GM12878 (cell line): Measurements from ENCODE around the gene FBXL12. TPM values are rescaled to one million over a fixed set of nuclear protein-coding genes. Genes with fewer than 3 reads are reported as not detected.
A peak's percentile ranks its signal among the peaks of the same experiment; 100 is the strongest.

Source experiments
- ATAC-seq: fragments of 200-7000 bp; cut with Tn5 transposase; 3 replicates; pipeline ENCODE4 v1.9.1; 2020; ENCODE audit warnings: mild to moderate bottlenecking, moderate library complexity
- BruUV-seq: library from RNA; stranded (reverse); fragments of 400-500 nt; replicated peaks from 2 replicates; lab custom pipeline; 2021; lab: Mats Ljungman, UMichigan
- CTCF ChIA-PET: fragments of 300-600 bp; sonication (Branson Sonifier 250); formaldehyde crosslinking; extraction: SDS; loops from one replicate; lab custom pipeline; 2021; ENCODE audit warnings: inconsistent platforms; lab: Yijun Ruan, JAX
- POLR2A ChIA-PET: fragments of 350-600 bp; formaldehyde crosslinking; extraction: SDS; loops from one replicate; lab custom pipeline; 2021; ENCODE audit warnings: inconsistent platforms; lab: Charles Lee
- RAD21 ChIA-PET: fragments of 300-600 bp; sonication (Branson Sonifier 250); formaldehyde crosslinking; loops from one replicate; lab custom pipeline; 2023; ENCODE audit warnings: antibody characterized with exemption; ENCODE audit not compliant: unreplicated experiment; lab: Charles Lee
- SMC1A ChIA-PET: fragments of 300-600 bp; sonication (Branson Sonifier 250); formaldehyde crosslinking; loops from one replicate; lab custom pipeline; 2023; ENCODE audit not compliant: unreplicated experiment, uncharacterized antibody; lab: Charles Lee
- DNase-seq: peaks from one replicate; pipeline ENCODE4 v3.0.0-alpha.2; 2011; ENCODE audit warnings: low read depth, low spot score
- FAIRE-seq: peaks from 3 replicates; lab custom pipeline; 2011; peaks lifted over from hg19 to GRCh38; lab: Jason Lieb, UNC
- H2AFZ ChIP-seq: 2 replicates; pipeline ENCODE4 v1.6.0; 2011; ENCODE audit warnings: low read depth, low read length, control low read depth; ENCODE audit not compliant: control insufficient read depth
- H3K27ac ChIP-seq: 2 replicates; pipeline ENCODE4 v1.5.1; 2011; ENCODE audit warnings: control low read depth; ENCODE audit not compliant: control insufficient read depth, insufficient read depth
- H3K27me3 ChIP-seq, 2 experiments: replicated peaks in 1 of 2; 2 replicates each; pipeline versions ENCODE4 v1.6.0 to v1.6.1; 2011; ENCODE audit warnings: low read length in 1 of 2; ENCODE audit not compliant: control insufficient read depth in 2 of 2, insufficient read depth in 2 of 2
- H3K36me3 ChIP-seq, 2 experiments: 2 replicates each; pipeline ENCODE4 v1.5.1; 2011; ENCODE audit warnings: low read length in 1 of 2; ENCODE audit not compliant: control insufficient read depth in 2 of 2, insufficient read depth in 2 of 2
- H3K4me1 ChIP-seq: 2 replicates; pipeline ENCODE4 v1.6.1; 2011; ENCODE audit warnings: mild to moderate bottlenecking, low read length, moderate library complexity, mixed read lengths; ENCODE audit not compliant: control insufficient read depth, insufficient read depth
- H3K4me2 ChIP-seq: 2 replicates; pipeline ENCODE4 v1.6.0; 2011; ENCODE audit warnings: control low read depth; ENCODE audit not compliant: control insufficient read depth, insufficient read depth
- H3K4me3 ChIP-seq: fragments of 200-600 bp; sonication (generic); 2 replicates; pipeline ENCODE4 v1.5.1; 2016
- H3K79me2 ChIP-seq: 2 replicates; pipeline ENCODE4 v1.6.0; 2011; ENCODE audit warnings: low read length; ENCODE audit not compliant: control insufficient read depth, insufficient read depth
- H3K9ac ChIP-seq: 2 replicates; pipeline ENCODE4 v1.8.0; 2011; ENCODE audit warnings: low read length, control low read depth, mixed read lengths; ENCODE audit not compliant: control insufficient read depth, insufficient read depth
- H3K9me3 ChIP-seq: replicated peaks from 3 replicates; pipeline ENCODE4 v1.5.1; 2011; ENCODE audit warnings: mild to moderate bottlenecking, low read length; ENCODE audit not compliant: control insufficient read depth, insufficient read depth
- H4K20me1 ChIP-seq: 2 replicates; pipeline ENCODE4 v1.6.0; 2011; ENCODE audit not compliant: control insufficient read depth, insufficient read depth
- BACH1 ChIP-seq: fragments of 450-650 bp; IDR thresholded peaks from 2 replicates; pipeline ENCODE4 v1.6.1; 2017; ENCODE audit warnings: mild to moderate bottlenecking, borderline replicate concordance
- BHLHE40 ChIP-seq, 2 experiments: fragments of 450-650 bp in 1 of 2; IDR thresholded peaks; 2 replicates each; pipeline ENCODE4 v1.6.1; 2011 to 2017; ENCODE audit warnings: low read depth in 2 of 2, borderline replicate concordance in 1 of 2, improper control_type of control experiment in 1 of 2, low read length in 1 of 2, mild to moderate bottlenecking in 1 of 2
- ESRRA ChIP-seq: IDR thresholded peaks from 2 replicates; pipeline ENCODE4 v1.6.1; 2012; ENCODE audit warnings: mild to moderate bottlenecking, low read length, improper control_type of control experiment
- FOS ChIP-seq: IDR thresholded peaks from 3 replicates; pipeline ENCODE4 v1.6.1; 2011; ENCODE audit warnings: borderline replicate concordance; ENCODE audit not compliant: insufficient read length; ENCODE audit errors: extremely low read depth
- HDAC2 ChIP-seq: fragments of 200-600 bp; sonication (generic); IDR thresholded peaks from 2 replicates; pipeline ENCODE4 v1.6.1; 2017
- JUND ChIP-seq: IDR thresholded peaks from 2 replicates; pipeline ENCODE4 v1.6.1; 2012; ENCODE audit warnings: low read depth, mild to moderate bottlenecking, low read length, improper control_type of control experiment, moderate library complexity
- MXI1 ChIP-seq: fragments of 150-350 bp; IDR thresholded peaks from 2 replicates; pipeline ENCODE4 v1.6.1; 2011; ENCODE audit warnings: low read depth, mild to moderate bottlenecking, inconsistent platforms, low read length, improper control_type of control experiment
- PAX8 ChIP-seq: fragments of 450-650 bp; IDR thresholded peaks from 2 replicates; pipeline ENCODE4 v1.6.1; 2017; ENCODE audit warnings: mild to moderate bottlenecking, moderate library complexity
- RBBP5 ChIP-seq: fragments of 200-600 bp; sonication (generic); conservative IDR thresholded peaks from 2 replicates; pipeline ENCODE4 v1.6.1; 2016
- RELA ChIP-seq: fragments of 450-650 bp; IDR thresholded peaks from 2 replicates; pipeline ENCODE4 v1.8.0; 2014; ENCODE audit warnings: borderline replicate concordance; ENCODE audit not compliant: partially characterized antibody
- RUNX3 ChIP-seq: IDR thresholded peaks from 2 replicates; pipeline ENCODE4 v1.6.1; 2012; ENCODE audit warnings: low read length, inconsistent platforms
- TAF1 ChIP-seq: IDR thresholded peaks from 2 replicates; pipeline ENCODE4 v1.6.1; 2011; ENCODE audit warnings: mild to moderate bottlenecking, low read depth, low read length, borderline replicate concordance
- TARDBP ChIP-seq: IDR thresholded peaks from 2 replicates; pipeline ENCODE4 v1.6.1; 2016; ENCODE audit warnings: borderline replicate concordance
- TCF12 ChIP-seq: IDR thresholded peaks from 2 replicates; pipeline ENCODE4 v1.6.1; 2011; ENCODE audit warnings: low read depth, mild to moderate bottlenecking, low read length
- ZNF384 ChIP-seq: IDR thresholded peaks from 2 replicates; pipeline ENCODE4 v1.6.1; 2012; ENCODE audit warnings: low read depth, mild to moderate bottlenecking, low read length, improper control_type of control experiment, borderline replicate concordance
- WGBS: methylation state at CpG from one replicate; pipeline ENCODE4 v1.1.6; 2016; ENCODE audit warnings: low lambda C conversion rate; ENCODE audit not compliant: insufficient replicate concordance, insufficient coverage; ENCODE audit errors: missing lambda C conversion rate; 5-methylcytosine and 5-hydroxymethylcytosine counted together
- in situ Hi-C: fragments of 300-500 bp; cut with MboI; formaldehyde crosslinking; loops from 9 replicates; pipeline ENCODE4 v1.14.3; 2018; ENCODE audit warnings: mixed read lengths
- intact Hi-C: fragments of 100-400 bp; cut with micrococcal nuclease; formaldehyde crosslinking; loops from one replicate; pipeline ENCODE4 v1.14.2; 2022; ENCODE audit not compliant: unreplicated experiment
- polyA plus RNA-seq, 11 experiments: library from polyadenylated mRNA; depleted of rRNA in 4 of 11; unstranded in 6 of 11; stranded (reverse) in 5 of 11; fragments of >200 nt; fragmentation: Nextera tagmentation in 4 of 11; fragmentation: Illumina TruSeq in 1 of 11; extraction: Ambion mirVana in 4 of 11; extraction: Trizol in 1 of 11; gene quantifications; 1 replicate in 1 of 11; 2 replicates in 10 of 11; pipeline versions ENCODE4 v1.2.1 to v1.2.3, GENCODE V29; 2011 to 2016; ENCODE audit warnings: inconsistent platforms in 2 of 11, missing spikeins in 2 of 11, low read depth in 1 of 11
- total RNA-seq, 4 experiments: library from RNA; depleted of rRNA in 3 of 4; stranded (reverse); fragments of >200 nt in 3 of 4; fragmentation: Illumina TruSeq in 1 of 4; extraction: Trizol in 1 of 4; gene quantifications; 2 replicates each; pipeline versions ENCODE4 v1.2.1 to v1.2.3, GENCODE V29; 2013 to 2021
- TF ChIP-seq, protein P1 (sequence below): fragments of 450-650 bp; IDR thresholded peaks from 2 replicates; pipeline ENCODE4 v1.6.1; 2016; ENCODE audit warnings: mild to moderate bottlenecking
- TF ChIP-seq, protein P2 (sequence below): fragments of 450-650 bp; conservative IDR thresholded peaks from 2 replicates; pipeline ENCODE4 v1.6.1; 2017; ENCODE audit warnings: mild to moderate bottlenecking, moderate library complexity

FBXL12 gene
- total and polyA plus RNA-seq, 10 of the 15 experiments (the other 5 are each of a cell fraction or from before 2014, with no cell fraction given) = 1.4 to 40.0 (median 23.2) TPM

GRCh38 chr19:9818734-9819595 lies at the start of gene FBXL12 (continued):
- TF ChIP-seq, protein P1, sequence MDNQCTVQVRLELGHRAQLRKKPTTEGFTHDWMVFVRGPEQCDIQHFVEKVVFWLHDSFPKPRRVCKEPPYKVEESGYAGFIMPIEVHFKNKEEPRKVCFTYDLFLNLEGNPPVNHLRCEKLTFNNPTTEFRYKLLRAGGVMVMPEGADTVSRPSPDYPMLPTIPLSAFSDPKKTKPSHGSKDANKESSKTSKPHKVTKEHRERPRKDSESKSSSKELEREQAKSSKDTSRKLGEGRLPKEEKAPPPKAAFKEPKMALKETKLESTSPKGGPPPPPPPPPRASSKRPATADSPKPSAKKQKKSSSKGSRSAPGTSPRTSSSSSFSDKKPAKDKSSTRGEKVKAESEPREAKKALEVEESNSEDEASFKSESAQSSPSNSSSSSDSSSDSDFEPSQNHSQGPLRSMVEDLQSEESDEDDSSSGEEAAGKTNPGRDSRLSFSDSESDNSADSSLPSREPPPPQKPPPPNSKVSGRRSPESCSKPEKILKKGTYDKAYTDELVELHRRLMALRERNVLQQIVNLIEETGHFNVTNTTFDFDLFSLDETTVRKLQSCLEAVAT = peak; percentile 65; the same call in 1 of the 2 replicates
- peak in 1 of 2 experiments; percentile 48; a peak in 1 of 4 replicates for TF ChIP-seq BHLHE40 (IDR thresholded peaks at IDR 0.05; ENCODE audit: borderline replicate concordance in 1 of 2, low read depth in 2 of 2, low read length in 1 of 2)
- TF ChIP-seq BACH1 = 0 out of 2 replicates have a peak, but pooled peaks have one; percentile 61
- no peak for TF ChIP-seq TARDBP
- no peak for TF ChIP-seq FOS
- 0 out of 2 replicates have a peak, but pooled peaks have one; percentile 40 for TF ChIP-seq ESRRA
- TF ChIP-seq TCF12 = no peak

- Histone ChIP-seq H3K79me2 (no peaks in the 10 kb centered on the region), H3K4me2 (no peak overlapping the region), H2AFZ (no peak overlapping the region), H4K20me1 (no peaks in the 10 kb centered on the region), H3K9ac (no peak overlapping the region), H3K9me3 (no peaks in the 10 kb centered on the region), H3K4me3 (no peak overlapping the region), H3K36me3 (no peaks in the 10 kb centered on the region), H3K4me1 (no peaks in the 10 kb centered on the region), H3K27ac (no peak overlapping the region), H3K27me3 (no peaks in the 10 kb centered on the region)
- WGBS = 51% methylated on average over 13 of the region's 16 CpGs
- no peak for FAIRE-seq
- ATAC-seq = peak; percentile 46
- RAD21 ChIA-PET = no interaction called here
- no peak for DNase-seq
- in situ Hi-C loops = no loop called here
- SMC1A ChIA-PET = no interaction called here
- TF ChIP-seq ZNF384 (peak; percentile 42; the same call in 1 of the 2 replicates), MXI1 (no peak), HDAC2 (no peak), TAF1 (no peak), RELA (no peak), RUNX3 (peak; percentile 35; the same call in 1 of the 2 replicates), JUND (no peak), TCF12 (0 out of 2 replicates have a peak, but pooled peaks have one; percentile 14), RBBP5 (no peak), PAX8 (no peak)
- TF ChIP-seq, protein P2, sequence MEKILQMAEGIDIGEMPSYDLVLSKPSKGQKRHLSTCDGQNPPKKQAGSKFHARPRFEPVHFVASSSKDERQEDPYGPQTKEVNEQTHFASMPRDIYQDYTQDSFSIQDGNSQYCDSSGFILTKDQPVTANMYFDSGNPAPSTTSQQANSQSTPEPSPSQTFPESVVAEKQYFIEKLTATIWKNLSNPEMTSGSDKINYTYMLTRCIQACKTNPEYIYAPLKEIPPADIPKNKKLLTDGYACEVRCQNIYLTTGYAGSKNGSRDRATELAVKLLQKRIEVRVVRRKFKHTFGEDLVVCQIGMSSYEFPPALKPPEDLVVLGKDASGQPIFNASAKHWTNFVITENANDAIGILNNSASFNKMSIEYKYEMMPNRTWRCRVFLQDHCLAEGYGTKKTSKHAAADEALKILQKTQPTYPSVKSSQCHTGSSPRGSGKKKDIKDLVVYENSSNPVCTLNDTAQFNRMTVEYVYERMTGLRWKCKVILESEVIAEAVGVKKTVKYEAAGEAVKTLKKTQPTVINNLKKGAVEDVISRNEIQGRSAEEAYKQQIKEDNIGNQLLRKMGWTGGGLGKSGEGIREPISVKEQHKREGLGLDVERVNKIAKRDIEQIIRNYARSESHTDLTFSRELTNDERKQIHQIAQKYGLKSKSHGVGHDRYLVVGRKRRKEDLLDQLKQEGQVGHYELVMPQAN = no peak
- no TSS peak for BruUV-seq
- CTCF ChIA-PET = no interaction called here
- intact Hi-C loops = no loop called here
- POLR2A ChIA-PET = no interaction called here
Measured at GRCh38 chr19:9865732-9866501, 47.0 kb upstream of the FBXL12 start.
